ENCODE measurements around the gene F10. TPM values are rescaled to one million over a fixed set of nuclear protein-coding genes. Genes with fewer than 3 reads are reported as not detected.

Gene F10
- total RNA-seq, 1 experiment from 2014 or later = not detected

GRCh38 chr13:113152984-113153809, 30.6 kb downstream of the F10 start:
- Histone ChIP-seq H4K20me1 (ENCODE audit: insufficient read depth, low read depth, low read length) (no peaks in the 10 kb centered on the region), H3K9me3 (ENCODE audit: low read length) (no peaks in the 10 kb centered on the region), H3K79me2 (ENCODE audit: low read length) (no peaks in the 10 kb centered on the region), H3K4me1 (ENCODE audit: low read length) (peaks cover 14% of the 10 kb centered on the region), H2AFZ (ENCODE audit: low read length) (no peak overlapping the region), H3K9me2 (replicated peaks; ENCODE audit: insufficient read depth, low read length) (no peaks in the 10 kb centered on the region), H3K4me3 (ENCODE audit: low read length) (peak overlapping the region; percentile 37; the same call in 1 of the 2 replicates), H3K27ac (ENCODE audit: low read length) (no peak overlapping the region), H3K36me3 (ENCODE audit: insufficient read depth, low read length) (no peaks in the 10 kb centered on the region), H3K9ac (ENCODE audit: low read length) (no peak overlapping the region), H3K4me2 (ENCODE audit: low read depth, low read length, poor library complexity, severe bottlenecking) (peak overlapping the region; percentile 58), H3K27me3 (ENCODE audit: low read length) (no peaks in the 10 kb centered on the region)
- DNase-seq = no peak

- H3K9me2 ChIP-seq (replicated peaks; ENCODE audit: insufficient read depth, low read length) = no peaks in the 10 kb centered on the region
- peaks cover 14% of the 10 kb centered on the region for H3K4me1 ChIP-seq (ENCODE audit: low read length)
- no peaks in the 10 kb centered on the region for H3K27me3 ChIP-seq (ENCODE audit: low read length)
- peak overlapping the region; percentile 77 for H3K4me2 ChIP-seq (ENCODE audit: low read depth, low read length, poor library complexity, severe bottlenecking)
- peak overlapping the region; percentile 94 for H2AFZ ChIP-seq (ENCODE audit: low read length)
- H3K27ac ChIP-seq (ENCODE audit: low read length) = no peak overlapping the region
- no peaks in the 10 kb centered on the region for H3K9me3 ChIP-seq (ENCODE audit: low read length)
- H4K20me1 ChIP-seq (ENCODE audit: insufficient read depth, low read depth, low read length) = no peaks in the 10 kb centered on the region
- H3K36me3 ChIP-seq (ENCODE audit: insufficient read depth, low read length) = no peaks in the 10 kb centered on the region
- H3K4me3 ChIP-seq (ENCODE audit: low read length) = peak overlapping the region; percentile 59
- peak overlapping the region; percentile 61 for H3K9ac ChIP-seq (ENCODE audit: low read length)
- no peaks in the 10 kb centered on the region for H3K79me2 ChIP-seq (ENCODE audit: low read length)
- DNase-seq = peak; percentile 85
These were observed 31.5 kb downstream of the F10 start for GRCh38 chr13:113153810-113154748.

- peak; percentile 47 for DNase-seq
- Histone ChIP-seq H3K4me3 (ENCODE audit: low read length) (no peak overlapping the region), H3K27ac (ENCODE audit: low read length) (no peak overlapping the region), H3K9me3 (ENCODE audit: low read length) (no peaks in the 10 kb centered on the region), H3K36me3 (ENCODE audit: insufficient read depth, low read length) (no peaks in the 10 kb centered on the region), H3K4me2 (ENCODE audit: low read depth, low read length, poor library complexity, severe bottlenecking) (peak overlapping the region; percentile 77), H3K27me3 (ENCODE audit: low read length) (no peaks in the 10 kb centered on the region), H3K9me2 (replicated peaks; ENCODE audit: insufficient read depth, low read length) (no peaks in the 10 kb centered on the region), H3K4me1 (ENCODE audit: low read length) (peaks cover 14% of the 10 kb centered on the region), H3K9ac (ENCODE audit: low read length) (no peak overlapping the region), H2AFZ (ENCODE audit: low read length) (no peak overlapping the region), H3K79me2 (ENCODE audit: low read length) (no peaks in the 10 kb centered on the region), H4K20me1 (ENCODE audit: insufficient read depth, low read depth, low read length) (no peaks in the 10 kb centered on the region)
These were observed 32.6 kb downstream of the F10 start for GRCh38 chr13:113155201-113155600.

- Histone ChIP-seq H3K27ac (ENCODE audit: low read length) (no peak overlapping the region), H3K79me2 (ENCODE audit: low read length) (no peaks in the 10 kb centered on the region), H3K27me3 (ENCODE audit: low read length) (no peaks in the 10 kb centered on the region)
These were observed 33.5 kb downstream of the F10 start for GRCh38 chr13:113155982-113156655.

GRCh38 chr13:113157206-113157928, 34.8 kb downstream of the F10 start:
- H3K27ac ChIP-seq (ENCODE audit: low read length) = no peak overlapping the region
- H3K4me3 ChIP-seq (ENCODE audit: low read length) = no peak overlapping the region
- DNase-seq = no peak
- H3K36me3 ChIP-seq (ENCODE audit: insufficient read depth, low read length) = no peaks in the 10 kb centered on the region
- no peaks in the 10 kb centered on the region for H3K9me2 ChIP-seq (replicated peaks; ENCODE audit: insufficient read depth, low read length)
- H3K4me1 ChIP-seq (ENCODE audit: low read length) = peaks cover 14% of the 10 kb centered on the region
- H3K9ac ChIP-seq (ENCODE audit: low read length) = no peak overlapping the region
- H2AFZ ChIP-seq (ENCODE audit: low read length) = no peak overlapping the region
- no peak overlapping the region for H3K4me2 ChIP-seq (ENCODE audit: low read depth, low read length, poor library complexity, severe bottlenecking)
- no peaks in the 10 kb centered on the region for H3K27me3 ChIP-seq (ENCODE audit: low read length)
- H3K79me2 ChIP-seq (ENCODE audit: low read length) = no peaks in the 10 kb centered on the region
- H3K9me3 ChIP-seq (ENCODE audit: low read length) = no peaks in the 10 kb centered on the region
- H4K20me1 ChIP-seq (ENCODE audit: insufficient read depth, low read depth, low read length) = no peaks in the 10 kb centered on the region

More at GRCh38 chr13:113155982-113156655, 33.5 kb downstream of the F10 start:
- no peaks in the 10 kb centered on the region for H4K20me1 ChIP-seq (ENCODE audit: insufficient read depth, low read depth, low read length)
- no peak overlapping the region for H3K9ac ChIP-seq (ENCODE audit: low read length)
- H3K4me1 ChIP-seq (ENCODE audit: low read length) = peaks cover 14% of the 10 kb centered on the region
- H3K9me2 ChIP-seq (replicated peaks; ENCODE audit: insufficient read depth, low read length) = no peaks in the 10 kb centered on the region
- no peaks in the 10 kb centered on the region for H3K9me3 ChIP-seq (ENCODE audit: low read length)
- no peaks in the 10 kb centered on the region for H3K36me3 ChIP-seq (ENCODE audit: insufficient read depth, low read length)
- no peak overlapping the region for H3K4me3 ChIP-seq (ENCODE audit: low read length)
- H2AFZ ChIP-seq (ENCODE audit: low read length) = no peak overlapping the region
- no peak overlapping the region for H3K4me2 ChIP-seq (ENCODE audit: low read depth, low read length, poor library complexity, severe bottlenecking)
- no peak for DNase-seq

- Histone ChIP-seq H3K36me3 (ENCODE audit: insufficient read depth, low read length) (no peaks in the 10 kb centered on the region), H3K27me3 (ENCODE audit: low read length) (no peaks in the 10 kb centered on the region), H4K20me1 (ENCODE audit: insufficient read depth, low read depth, low read length) (no peaks in the 10 kb centered on the region), H3K4me2 (ENCODE audit: low read depth, low read length, poor library complexity, severe bottlenecking) (no peak within 1 kb of the TSS), H2AFZ (ENCODE audit: low read length) (no peak within 1 kb of the TSS), H3K9me2 (replicated peaks; ENCODE audit: insufficient read depth, low read length) (no peaks in the 10 kb centered on the region), H3K4me1 (ENCODE audit: low read length) (peaks cover 20% of the 10 kb centered on the region), H3K9ac (ENCODE audit: low read length) (no peak within 1 kb of the TSS), H3K79me2 (ENCODE audit: low read length) (no peaks in the 10 kb centered on the region), H3K4me3 (ENCODE audit: low read length) (no peak within 1 kb of the TSS), H3K9me3 (ENCODE audit: low read length) (no peaks in the 10 kb centered on the region), H3K27ac (ENCODE audit: low read length) (no peak within 1 kb of the TSS)
- peak; percentile 56 for DNase-seq
These were observed 35.5 kb downstream of the F10 start, which contains the start of gene PROZ for GRCh38 chr13:113157929-113158747. Gene PROZ, plus strand, starts transcription at chr13:113158648. Its CDS starts 13 bp downstream, at chr13:113158661.

- H3K79me2 ChIP-seq (ENCODE audit: low read length) = no peaks in the 10 kb centered on the region
- no peaks in the 10 kb centered on the region for H3K9me2 ChIP-seq (replicated peaks; ENCODE audit: insufficient read depth, low read length)
- no peak overlapping the region for H2AFZ ChIP-seq (ENCODE audit: low read length)
- no peak overlapping the region for H3K4me3 ChIP-seq (ENCODE audit: low read length)
- H4K20me1 ChIP-seq (ENCODE audit: insufficient read depth, low read depth, low read length) = no peaks in the 10 kb centered on the region
- H3K27ac ChIP-seq (ENCODE audit: low read length) = no peak overlapping the region
- H3K4me1 ChIP-seq (ENCODE audit: low read length) = peaks cover 19% of the 10 kb centered on the region
- H3K9me3 ChIP-seq (ENCODE audit: low read length) = no peaks in the 10 kb centered on the region
- no peaks in the 10 kb centered on the region for H3K36me3 ChIP-seq (ENCODE audit: insufficient read depth, low read length)
- H3K4me2 ChIP-seq (ENCODE audit: low read depth, low read length, poor library complexity, severe bottlenecking) = no peak overlapping the region
- no peak overlapping the region for H3K9ac ChIP-seq (ENCODE audit: low read length)
- DNase-seq = no peak
- no peaks in the 10 kb centered on the region for H3K27me3 ChIP-seq (ENCODE audit: low read length)
These were observed 36.3 kb downstream of the F10 start for GRCh38 chr13:113158946-113159345.
